ENCODE results near the gene WWOX.

DNA sequence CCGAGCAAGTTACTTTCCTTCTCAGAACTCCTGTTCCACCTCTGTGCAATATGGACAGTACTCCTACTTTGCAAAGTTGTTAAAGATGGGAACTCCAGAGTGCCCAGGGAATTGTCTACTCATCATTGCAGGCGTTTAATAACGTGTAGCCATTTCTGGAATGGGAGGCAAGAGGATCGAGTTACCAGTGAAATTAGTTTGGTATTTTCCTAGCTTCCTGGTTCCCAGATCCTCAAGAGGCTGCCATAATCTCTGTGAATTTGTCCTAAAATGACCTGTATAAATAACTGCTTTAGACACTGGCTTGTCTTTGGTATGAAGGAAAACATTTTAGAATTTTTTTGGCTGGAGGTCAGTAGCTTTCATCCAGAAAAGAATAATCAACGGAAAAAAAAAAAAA lies 27.7 kb downstream of the WWOX start:
- no peak for TF ChIP-seq POLR2A (IDR thresholded peaks at IDR 0.05)
- TF ChIP-seq, protein P1, sequence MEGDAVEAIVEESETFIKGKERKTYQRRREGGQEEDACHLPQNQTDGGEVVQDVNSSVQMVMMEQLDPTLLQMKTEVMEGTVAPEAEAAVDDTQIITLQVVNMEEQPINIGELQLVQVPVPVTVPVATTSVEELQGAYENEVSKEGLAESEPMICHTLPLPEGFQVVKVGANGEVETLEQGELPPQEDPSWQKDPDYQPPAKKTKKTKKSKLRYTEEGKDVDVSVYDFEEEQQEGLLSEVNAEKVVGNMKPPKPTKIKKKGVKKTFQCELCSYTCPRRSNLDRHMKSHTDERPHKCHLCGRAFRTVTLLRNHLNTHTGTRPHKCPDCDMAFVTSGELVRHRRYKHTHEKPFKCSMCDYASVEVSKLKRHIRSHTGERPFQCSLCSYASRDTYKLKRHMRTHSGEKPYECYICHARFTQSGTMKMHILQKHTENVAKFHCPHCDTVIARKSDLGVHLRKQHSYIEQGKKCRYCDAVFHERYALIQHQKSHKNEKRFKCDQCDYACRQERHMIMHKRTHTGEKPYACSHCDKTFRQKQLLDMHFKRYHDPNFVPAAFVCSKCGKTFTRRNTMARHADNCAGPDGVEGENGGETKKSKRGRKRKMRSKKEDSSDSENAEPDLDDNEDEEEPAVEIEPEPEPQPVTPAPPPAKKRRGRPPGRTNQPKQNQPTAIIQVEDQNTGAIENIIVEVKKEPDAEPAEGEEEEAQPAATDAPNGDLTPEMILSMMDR (IDR thresholded peaks at IDR 0.05 in 8 of 11, conservative IDR thresholded peaks at IDR 0.05 in 3 of 11): no peak
